GM12878 (cell line): ENCODE data around the gene ROM1. TPM values are rescaled to one million over a fixed set of nuclear protein-coding genes. Genes with fewer than 3 reads are reported as not detected.
A peak's percentile ranks its signal among the peaks of the same experiment; 100 is the strongest.

Source experiments
- BHLHE40 ChIP-seq, 2 experiments: fragments of 450-650 bp in 1 of 2; IDR thresholded peaks; 2 replicates each; pipeline ENCODE4 v1.6.1; 2011 to 2017; ENCODE audit warnings: low read depth in 2 of 2, borderline replicate concordance in 1 of 2, improper control_type of control experiment in 1 of 2, low read length in 1 of 2, mild to moderate bottlenecking in 1 of 2
- CREM ChIP-seq: IDR thresholded peaks from 2 replicates; pipeline ENCODE4 v1.6.1; 2014; ENCODE audit warnings: antibody characterized with exemption, low read depth
- EGR1 ChIP-seq, 2 experiments: IDR thresholded peaks; 1 replicate in 1 of 2; 2 replicates in 1 of 2; pipeline ENCODE4 v1.6.1; 2011 to 2012; ENCODE audit warnings: low read depth in 2 of 2, low read length in 2 of 2, borderline replicate concordance in 1 of 2, mild to moderate bottlenecking in 1 of 2, moderate library complexity in 1 of 2
- EZH2 ChIP-seq: IDR thresholded peaks from 2 replicates; pipeline ENCODE4 v1.6.1; 2012; ENCODE audit warnings: low read depth, mild to moderate bottlenecking, control low read depth, inconsistent platforms, low read length, borderline replicate concordance; ENCODE audit not compliant: control insufficient read depth
- LARP7 ChIP-seq: fragments of 450-650 bp; IDR thresholded peaks from 2 replicates; pipeline ENCODE4 v1.6.1; 2017; ENCODE audit warnings: mild to moderate bottlenecking
- MEF2B ChIP-seq: fragments of 450-650 bp; IDR thresholded peaks from 2 replicates; pipeline ENCODE4 v1.6.1; 2018; ENCODE audit warnings: mild to moderate bottlenecking, moderate library complexity; ENCODE audit not compliant: partially characterized antibody, poor library complexity, severe bottlenecking
- NKRF ChIP-seq: fragments of 450-650 bp; conservative IDR thresholded peaks from 2 replicates; pipeline ENCODE4 v1.6.1; 2017; ENCODE audit warnings: mild to moderate bottlenecking, moderate library complexity
- SIX5 ChIP-seq: IDR thresholded peaks from 2 replicates; pipeline ENCODE4 v1.6.1; 2011; ENCODE audit warnings: mild to moderate bottlenecking, low read depth, low read length, moderate library complexity; ENCODE audit not compliant: severe bottlenecking
- SP1 ChIP-seq: IDR thresholded peaks from one replicate; pipeline ENCODE4 v1.6.1; 2011; ENCODE audit warnings: low read depth, low read length
- SRF ChIP-seq, 2 experiments: IDR thresholded peaks; 2 replicates each; pipeline ENCODE4 v1.6.1; 2011; ENCODE audit warnings: low read depth in 2 of 2, low read length in 2 of 2, mild to moderate bottlenecking in 1 of 2, moderate library complexity in 1 of 2
- STAT1 ChIP-seq: fragments of 450-650 bp; conservative IDR thresholded peaks from 2 replicates; pipeline ENCODE4 v1.6.1; 2014; ENCODE audit warnings: antibody characterized with exemption, mild to moderate bottlenecking
- STAT3 ChIP-seq: IDR thresholded peaks from 2 replicates; pipeline ENCODE4 v1.6.1; 2011; ENCODE audit warnings: low read depth, low read length, improper control_type of control experiment
- TAF1 ChIP-seq: IDR thresholded peaks from 2 replicates; pipeline ENCODE4 v1.6.1; 2011; ENCODE audit warnings: mild to moderate bottlenecking, low read depth, low read length, borderline replicate concordance
- TCF12 ChIP-seq: IDR thresholded peaks from 2 replicates; pipeline ENCODE4 v1.6.1; 2011; ENCODE audit warnings: low read depth, mild to moderate bottlenecking, low read length
- TCF3 ChIP-seq: IDR thresholded peaks from 2 replicates; pipeline ENCODE4 v1.6.1; 2012; ENCODE audit warnings: low read depth, mild to moderate bottlenecking, low read length, borderline replicate concordance; ENCODE audit not compliant: insufficient read depth
- YY1 ChIP-seq: IDR thresholded peaks from 2 replicates; pipeline ENCODE4 v1.6.1; 2011; ENCODE audit warnings: low read depth, mild to moderate bottlenecking, low read length
- ZNF274 ChIP-seq: IDR thresholded peaks from one replicate; pipeline ENCODE4 v1.8.0; 2011; ENCODE audit not compliant: insufficient read length, insufficient read depth
- ZNF622 ChIP-seq: fragments of 450-650 bp; IDR thresholded peaks from 2 replicates; pipeline ENCODE4 v1.6.1; 2017; ENCODE audit warnings: mild to moderate bottlenecking, inconsistent platforms
- ZNF687 ChIP-seq: fragments of 450-650 bp; IDR thresholded peaks from 2 replicates; pipeline ENCODE4 v1.6.1; 2017; ENCODE audit warnings: mild to moderate bottlenecking, moderate library complexity
- polyA plus RNA-seq, 11 experiments: library from polyadenylated mRNA; depleted of rRNA in 4 of 11; unstranded in 6 of 11; stranded (reverse) in 5 of 11; fragments of >200 nt; fragmentation: Nextera tagmentation in 4 of 11; fragmentation: Illumina TruSeq in 1 of 11; extraction: Ambion mirVana in 4 of 11; extraction: Trizol in 1 of 11; gene quantifications; 1 replicate in 1 of 11; 2 replicates in 10 of 11; pipeline versions ENCODE4 v1.2.1 to v1.2.3, GENCODE V29; 2011 to 2016; ENCODE audit warnings: inconsistent platforms in 2 of 11, missing spikeins in 2 of 11, low read depth in 1 of 11
- total RNA-seq, 4 experiments: library from RNA; depleted of rRNA in 3 of 4; stranded (reverse); fragments of >200 nt in 3 of 4; fragmentation: Illumina TruSeq in 1 of 4; extraction: Trizol in 1 of 4; gene quantifications; 2 replicates each; pipeline versions ENCODE4 v1.2.1 to v1.2.3, GENCODE V29; 2013 to 2021

The ROM1 gene
- total and polyA plus RNA-seq, 10 of the 15 experiments (the other 5 are each of a cell fraction or from before 2014, with no cell fraction given): 0.42 to 3.0 (median 1.1) TPM

DNA sequence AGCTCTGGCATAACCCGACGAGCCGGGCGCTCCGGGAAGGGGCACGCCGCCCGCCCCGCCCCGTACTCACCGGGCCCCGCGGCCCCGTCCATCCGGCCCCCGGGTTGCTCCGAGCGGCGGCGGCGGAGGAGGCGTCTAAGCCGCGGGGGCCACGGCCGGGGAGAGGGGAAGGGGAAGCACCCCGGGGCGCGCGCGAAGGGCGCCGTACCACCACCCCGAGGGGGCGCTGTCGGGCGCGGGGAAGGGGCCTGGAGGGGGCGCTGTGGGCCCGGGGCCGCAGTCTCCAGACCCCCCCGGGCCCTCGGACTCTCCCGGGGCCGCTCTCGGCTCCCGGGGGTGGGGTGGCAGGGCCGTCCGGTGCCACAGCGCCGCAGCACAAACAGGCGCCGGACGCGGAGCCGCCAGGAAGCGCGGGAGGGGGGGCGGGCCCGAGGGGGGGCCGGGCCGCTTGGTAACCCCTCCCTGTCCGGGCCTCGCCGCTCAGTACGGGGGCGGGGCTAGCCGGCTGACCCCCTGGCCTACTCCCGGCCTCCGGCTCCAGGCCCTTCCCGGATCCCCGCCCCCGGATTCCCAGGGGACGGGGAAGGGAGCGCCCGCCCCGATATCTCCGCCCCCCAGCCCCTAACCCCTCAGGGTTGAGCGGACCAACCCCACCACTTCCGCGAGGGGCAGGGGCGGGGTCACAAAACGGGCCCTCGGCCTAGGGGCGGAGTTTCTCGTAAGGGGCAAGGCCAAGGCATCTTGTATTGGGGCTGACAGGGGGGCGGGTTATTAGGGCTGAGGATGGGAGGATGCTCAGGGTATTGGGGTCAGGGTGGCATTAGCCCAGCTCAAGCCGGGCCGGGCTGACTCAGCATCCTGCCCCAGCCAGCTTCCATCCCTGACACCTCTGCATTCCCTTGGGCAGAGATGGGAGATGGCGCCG lies at the start of gene ROM1, which contains the start of gene EML3 (continued):
- TF ChIP-seq EZH2: no peak
- TF ChIP-seq EGR1 (IDR thresholded peaks at IDR 0.05; ENCODE audit: borderline replicate concordance in 1 of 2, low read depth in 2 of 2, low read length in 2 of 2): peak in 1 of 2 experiments; percentile 60; a peak in 1 of 3 replicates
- TF ChIP-seq SP1: no peak
- TF ChIP-seq NKRF: peak; percentile 49; the same call in 1 of the 2 replicates
- peak; percentile 67 for TF ChIP-seq YY1
- TF ChIP-seq ZNF622: no peak
- peak; percentile 80 for TF ChIP-seq MEF2B
- peak; percentile 51 for TF ChIP-seq ZNF687
- TF ChIP-seq BHLHE40 (IDR thresholded peaks at IDR 0.05; ENCODE audit: borderline replicate concordance in 1 of 2, low read depth in 2 of 2, low read length in 1 of 2): peak in 1 of 2 experiments; percentile 71; a peak in 2 of 4 replicates
- TF ChIP-seq STAT3: no peak
- TF ChIP-seq SRF (IDR thresholded peaks at IDR 0.05; ENCODE audit: low read depth in 2 of 2, low read length in 2 of 2): peak in 1 of 2 experiments; percentile 43; a peak in 1 of 4 replicates
- TF ChIP-seq TCF12: peak; percentile 45; the same call in 1 of the 2 replicates
- peak; percentile 63 for TF ChIP-seq LARP7
- TF ChIP-seq CREM: no peak
- no peak for TF ChIP-seq ZNF274
- 0 out of 2 replicates have a peak, but pooled peaks have one; percentile 47 for TF ChIP-seq TCF3
- peak; percentile 47; the same call in 1 of the 2 replicates for TF ChIP-seq TAF1
- TF ChIP-seq STAT1: no peak
- no peak for TF ChIP-seq SIX5
